ENCODE measurements around the gene TLL2. TPM values are rescaled to one million over a fixed set of nuclear protein-coding genes. Genes with fewer than 3 reads are reported as not detected.
A peak's percentile ranks its signal among the peaks of the same experiment; 100 is the strongest.

The TLL2 gene
- total RNA-seq, 2 donors from 2014 or later, result 1.5 to 11.5 TPM

- ATAC-seq (no peak), DNase-seq (no peak)
- intact Hi-C loops (cut with DNase I), result no loop called here
Observed at GRCh38 chr10:96411716-96412320, 101.9 kb downstream of the TLL2 start.

- no peak for DNase-seq
- intact Hi-C loops (cut with DNase I), result no loop called here
- no peak for ATAC-seq
Observed at GRCh38 chr10:96410296-96410695, 103.4 kb downstream of the TLL2 start.

GRCh38 chr10:96408201-96408600, 105.5 kb downstream of the TLL2 start:
- DNase-seq, result no peak
- intact Hi-C loops (cut with DNase I), result no loop called here
- ATAC-seq, result no peak

DNA sequence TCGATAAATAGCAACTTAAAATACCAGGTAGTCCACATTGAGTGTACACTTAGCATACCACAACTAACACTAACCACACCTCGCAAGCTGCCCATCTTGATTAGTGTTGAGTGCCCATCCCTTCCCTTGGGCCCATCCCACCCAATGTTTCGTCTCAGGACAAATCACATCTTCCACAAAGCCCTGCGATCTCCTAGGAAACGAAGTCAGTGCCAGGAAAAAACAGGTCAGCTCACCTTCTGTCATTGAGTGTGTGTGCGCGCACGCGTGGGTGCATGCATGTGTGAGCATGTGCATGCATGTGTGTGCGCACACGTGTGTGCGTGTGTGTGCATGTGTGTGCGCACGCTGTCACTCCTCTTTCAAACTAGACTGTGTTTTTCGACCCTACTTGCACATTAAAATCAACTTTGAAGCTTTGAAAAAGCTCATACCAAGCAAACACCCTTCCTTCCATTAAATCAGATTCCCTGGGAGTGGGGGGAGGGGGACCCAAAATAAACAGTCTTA, 106.1 kb downstream of the TLL2 start:
- ATAC-seq (no peak), DNase-seq (no peak)
- intact Hi-C loops (cut with DNase I), result no loop called here

DNA sequence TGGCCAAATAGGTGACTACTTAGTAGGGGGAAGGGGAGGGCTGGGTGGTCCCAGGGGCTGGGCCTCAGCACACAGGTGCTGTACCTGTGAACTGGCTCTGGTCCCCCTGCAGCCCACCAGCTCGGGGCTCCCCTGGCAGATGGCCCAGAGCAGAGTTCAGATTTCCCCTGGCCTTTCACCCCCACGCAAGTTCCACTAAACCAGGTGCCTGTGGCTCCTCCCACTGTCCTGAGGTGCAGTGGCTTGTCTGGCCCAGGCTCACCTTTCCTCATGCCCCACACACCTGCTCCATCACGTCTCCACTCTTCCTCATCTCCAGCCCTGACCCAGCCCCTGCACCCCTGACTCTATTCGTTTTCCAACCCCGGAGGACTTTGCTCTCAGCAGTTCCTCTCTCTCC, 107.6 kb downstream of the TLL2 start:
- intact Hi-C loops (cut with DNase I), result no loop called here
- no peak for DNase-seq
- no peak for ATAC-seq

DNA sequence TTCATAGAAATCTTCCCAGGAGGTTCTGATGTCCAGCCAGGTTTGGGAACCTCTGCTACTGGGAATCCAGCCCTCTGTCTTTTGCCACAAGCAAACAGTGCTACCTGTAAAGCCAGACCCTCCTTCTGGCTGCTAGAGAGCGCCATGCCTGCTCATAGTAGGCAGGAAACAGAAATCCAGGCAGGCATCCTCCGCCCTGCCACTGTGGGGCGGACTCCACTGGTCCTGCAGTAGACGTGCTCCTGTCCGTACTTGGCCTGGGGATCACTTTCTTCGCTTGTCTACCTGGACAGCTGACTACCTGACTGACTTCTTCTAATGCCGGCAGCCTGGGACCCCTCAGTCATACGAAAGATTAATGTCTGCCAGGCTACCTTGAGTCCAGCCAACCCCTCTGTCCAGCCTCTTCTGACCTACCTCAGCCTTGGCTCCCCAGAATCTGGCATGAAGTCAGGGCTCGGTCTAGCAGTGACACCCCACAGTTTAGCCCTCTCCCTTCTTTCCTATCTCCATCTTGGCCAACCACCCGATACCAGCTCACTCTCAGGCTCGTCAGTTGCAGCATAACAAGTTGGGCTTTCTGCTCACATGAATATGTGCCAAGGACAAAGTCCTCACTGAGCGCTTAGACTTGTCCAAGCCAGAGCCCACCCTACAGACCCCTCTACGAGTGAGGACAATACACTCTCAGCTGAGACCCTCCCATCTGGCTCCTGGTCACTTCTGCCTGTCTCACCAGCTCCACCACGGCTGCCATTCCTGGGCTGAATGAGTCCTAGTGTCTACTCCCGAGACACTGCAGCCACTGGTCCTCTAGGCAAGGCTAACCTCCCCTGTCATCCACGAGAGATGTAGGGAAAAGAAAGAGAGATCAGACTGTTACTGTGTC, 111.1 kb downstream of the TLL2 start:
- ATAC-seq (no peak), DNase-seq (no peak)
- intact Hi-C loops (cut with DNase I), result loop anchor here in 1 of 2 donors (5.0 kb wide), 1 partner anchor 1295 kb away; no protein-coding TSS in a partner anchor

GRCh38 chr10:96401036-96401435, 112.7 kb downstream of the TLL2 start:
- intact Hi-C loops (cut with DNase I), result loop anchor here in 1 of 2 donors (5.0 kb wide), 1 partner anchor 1296 kb away; no protein-coding TSS in a partner anchor
- ATAC-seq, result no peak
- DNase-seq, result no peak

GRCh38 chr10:96400465-96400864, 113.3 kb downstream of the TLL2 start:
- no peak for DNase-seq

GRCh38 chr10:96397902-96398301, 115.8 kb downstream of the TLL2 start:
- intact Hi-C loops (cut with DNase I), result loop anchor here (2.0 to 10.0 kb wide), 4 partner anchors 114 to 627 kb away; partner anchors contain the start of gene TLL2 (in 2 of the 2)
- peak; percentile 73 to 87 for ATAC-seq
- no peak for DNase-seq

More at GRCh38 chr10:96400465-96400864, 113.3 kb downstream of the TLL2 start:
- no peak for ATAC-seq
- intact Hi-C loops (cut with DNase I), result loop anchor here in 1 of 2 donors (5.0 kb wide), 1 partner anchor 1297 kb away; no protein-coding TSS in a partner anchor

DNA sequence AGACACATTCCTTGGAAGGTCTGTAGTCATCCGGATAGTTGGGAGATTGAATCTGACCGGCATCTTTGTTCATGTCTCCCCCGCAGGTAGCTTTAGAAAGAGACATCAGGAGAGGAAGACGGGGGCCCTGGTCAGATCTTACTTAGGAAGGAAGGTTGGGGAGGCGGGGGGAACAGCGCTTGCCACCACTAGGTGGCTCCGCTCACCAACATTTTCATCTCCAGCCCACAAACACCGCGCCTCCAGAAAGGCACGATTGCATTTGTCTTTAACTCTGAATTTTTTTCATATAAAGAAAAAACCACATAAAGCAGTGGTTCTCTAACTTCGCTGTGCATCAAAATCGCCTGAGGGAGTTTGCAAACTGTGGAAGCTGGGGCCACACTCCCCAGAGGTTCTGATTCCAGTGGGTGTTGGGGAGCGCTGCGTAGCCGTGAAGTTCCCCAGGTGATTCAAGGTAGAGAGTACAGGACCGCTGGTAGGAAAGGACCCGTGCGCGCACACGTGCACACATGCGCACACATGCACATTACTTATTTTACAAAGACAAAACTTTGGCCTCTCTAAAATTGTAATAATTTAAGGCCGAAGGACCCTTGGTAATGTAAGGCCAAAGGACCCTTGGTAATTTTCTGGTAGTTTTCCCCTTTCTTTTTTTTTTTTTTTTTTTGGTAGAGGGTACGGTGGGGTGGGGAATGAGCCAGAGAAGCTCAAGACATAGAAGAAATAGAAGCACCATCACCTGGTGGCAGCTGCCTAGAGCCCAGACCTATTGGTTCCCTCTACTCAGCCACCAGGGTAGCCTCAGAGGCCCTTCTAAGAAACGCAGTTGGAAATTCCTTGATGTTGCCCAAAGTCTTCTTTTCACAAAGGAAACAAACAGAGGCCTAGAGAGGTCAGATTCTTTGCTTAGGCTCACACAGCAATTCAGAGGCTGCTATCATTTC, 117.5 kb downstream of the TLL2 start:
- intact Hi-C loops (cut with DNase I), result loop anchor here (2.0 to 10.0 kb wide), 4 partner anchors 116 to 629 kb away; partner anchors contain the start of gene TLL2 (in 2 of the 2)
- ATAC-seq (peak; percentile 68 to 75), DNase-seq (peak; percentile 76)

GRCh38 chr10:96390460-96390864, 123.3 kb downstream of the TLL2 start:
- DNase-seq (peak; percentile 66), ATAC-seq (peak; percentile 94 to 97)
- intact Hi-C loops (cut with DNase I), result loop anchor here in 1 of 2 donors (10.0 kb wide), 2 partner anchors 354 to 634 kb away; no protein-coding TSS in a partner anchor

GRCh38 chr10:96389785-96390184, 123.9 kb downstream of the TLL2 start:
- DNase-seq (no peak), ATAC-seq (peak in 1 of 2 donors; percentile 4)
- intact Hi-C loops (cut with DNase I), result loop anchor here in 1 of 2 donors (10.0 kb wide), 2 partner anchors 355 to 635 kb away; no protein-coding TSS in a partner anchor

DNA sequence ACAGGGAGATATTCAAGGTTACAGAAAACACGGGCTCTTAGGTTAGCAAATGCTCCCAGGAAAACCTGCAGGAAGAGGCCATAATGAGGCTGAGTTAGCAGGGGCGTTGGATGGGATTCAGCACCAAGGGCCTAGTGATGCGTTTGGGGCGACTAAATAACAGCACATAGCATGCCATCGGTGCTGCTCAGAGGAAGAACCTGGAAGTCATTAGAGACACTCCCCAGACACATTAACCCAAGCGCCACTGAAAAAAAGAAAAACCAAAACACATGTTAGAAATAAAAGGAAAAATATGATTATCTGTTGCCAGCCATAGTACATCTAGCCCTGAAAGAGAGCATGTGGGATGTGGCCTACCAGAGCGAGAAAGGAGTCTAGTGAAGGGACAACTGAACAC, 126.1 kb downstream of the TLL2 start:
- ATAC-seq (no peak), DNase-seq (no peak)
- intact Hi-C loops (cut with DNase I), result no loop called here

- no peak for ATAC-seq
- intact Hi-C loops (cut with DNase I), result no loop called here
- DNase-seq, result no peak
Observed at GRCh38 chr10:96387161-96387560, 126.6 kb downstream of the TLL2 start.

DNA sequence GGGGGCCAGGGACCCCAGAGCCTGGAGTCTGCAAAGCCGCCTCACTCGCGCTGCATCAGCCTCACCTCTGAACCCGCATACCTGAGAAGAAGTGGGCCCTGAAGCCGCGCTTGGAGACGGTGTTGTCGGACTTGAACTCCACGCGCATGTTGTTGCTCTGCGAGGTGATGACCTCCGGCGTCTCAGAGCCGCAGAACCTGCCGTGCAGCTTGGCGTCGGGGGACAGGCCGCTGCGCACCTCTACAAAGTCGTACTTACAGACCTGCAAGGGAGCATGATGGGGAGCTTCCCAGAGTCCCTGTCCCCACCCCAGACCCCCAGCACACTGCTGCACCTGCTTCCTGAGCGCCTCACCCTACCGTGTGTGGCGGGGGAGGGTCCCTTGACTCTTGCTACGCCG, 129.2 kb downstream of the TLL2 start:
- intact Hi-C loops (cut with DNase I), result no loop called here
- DNase-seq, result no peak
- ATAC-seq, result no peak

- ATAC-seq, result peak in 1 of 2 donors; percentile 56
- intact Hi-C loops (cut with DNase I), result no loop called here
- DNase-seq, result no peak
Observed at GRCh38 chr10:96380821-96381220, 132.9 kb downstream of the TLL2 start.

DNA sequence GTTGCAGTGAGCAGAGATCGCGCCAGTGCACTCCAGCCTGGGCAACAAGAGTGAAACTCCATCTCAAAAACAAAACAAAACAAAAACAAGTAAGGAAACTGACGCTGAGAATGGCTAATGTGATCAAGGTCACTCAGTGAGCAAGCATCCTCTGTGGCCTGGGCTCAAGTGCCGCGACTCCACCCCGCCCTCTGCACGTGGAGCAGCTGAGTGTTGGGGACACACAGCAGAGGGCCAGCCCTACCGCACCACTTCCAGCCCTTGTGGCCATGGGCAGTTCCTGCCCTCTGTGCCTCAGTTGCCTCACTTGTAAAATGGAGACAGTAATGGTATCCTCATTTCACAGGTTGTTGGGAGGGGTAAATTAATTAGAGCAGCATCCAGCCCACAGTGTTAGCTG, 134.0 kb downstream of the TLL2 start:
- intact Hi-C loops (cut with DNase I), result no loop called here
- DNase-seq (no peak), ATAC-seq (no peak)

GRCh38 chr10:96378741-96379140, 135.0 kb downstream of the TLL2 start:
- ATAC-seq (no peak), DNase-seq (no peak)
- intact Hi-C loops (cut with DNase I), result no loop called here

All from left cardiac atrium (tissue), 4 donors.